Measurements from ENCODE around the gene USP54. TPM values are rescaled to one million over a fixed set of nuclear protein-coding genes. Genes with fewer than 3 reads are reported as not detected.

The USP54 gene
- total and polyA plus RNA-seq, 2 of the 13 experiments (the other 11 are each of a cell fraction or from before 2014, with no cell fraction given) = 18.1 to 25.0 TPM

DNA sequence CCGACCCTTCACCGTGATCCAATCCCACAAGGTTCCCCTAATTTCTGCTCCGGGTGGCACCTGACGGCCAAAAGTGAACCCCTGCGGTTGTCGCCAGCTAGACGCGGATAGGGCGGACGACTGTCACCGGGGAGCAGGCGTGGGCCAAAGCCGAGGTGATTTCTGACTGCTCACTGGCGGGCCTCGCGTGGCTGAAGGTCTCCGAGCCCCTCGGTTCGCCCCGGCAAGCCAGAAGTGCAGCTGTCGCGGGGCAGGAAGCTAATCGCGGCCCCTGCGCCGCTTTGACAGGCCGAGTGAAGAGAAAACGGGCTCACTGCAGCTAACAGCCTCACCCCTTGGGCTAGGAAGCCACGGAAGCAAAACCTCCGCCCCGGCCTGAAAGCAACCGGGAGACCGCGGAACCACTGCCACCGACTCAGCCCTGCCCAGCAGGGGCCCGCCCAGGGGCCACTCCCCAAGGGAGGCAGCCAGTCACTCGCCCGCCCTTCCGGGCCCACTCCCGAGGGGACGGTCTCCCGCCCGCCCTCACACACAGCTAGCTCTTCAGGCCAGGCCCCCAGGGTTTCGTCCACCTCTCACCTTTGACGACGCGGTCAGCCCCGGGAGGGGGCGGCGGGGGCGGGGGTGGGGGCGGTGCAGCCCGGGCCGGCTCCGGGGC is 95.8 kb downstream of the USP54 start (continued):
- TF ChIP-seq MAZ (IDR thresholded peaks at IDR 0.05; ENCODE audit: borderline replicate concordance, low read depth, low read length) (peak; percentile 41; the same call in 1 of the 2 replicates), MAZ (CRISPR knock-in tag; IDR thresholded peaks at IDR 0.05; ENCODE audit: low read depth) (peak; percentile 73; the same call in 1 of the 2 replicates), ZC3H4 (CRISPR knock-in tag; IDR thresholded peaks at IDR 0.05; ENCODE audit: borderline replicate concordance) (0 out of 2 replicates have a peak, but pooled peaks have one; percentile 52), MIER3 (CRISPR knock-in tag; IDR thresholded peaks at IDR 0.05; ENCODE audit: borderline replicate concordance) (0 out of 2 replicates have a peak, but pooled peaks have one; percentile 7), HCFC1 (IDR thresholded peaks at IDR 0.05; ENCODE audit: low read depth, low read length) (no peak), HNF1A (IDR thresholded peaks at IDR 0.05; ENCODE audit: low read depth) (no peak), HNF1A (CRISPR knock-in tag; IDR thresholded peaks at IDR 0.05; ENCODE audit: borderline replicate concordance) (no peak), STAG1 (CRISPR knock-in tag; IDR thresholded peaks at IDR 0.05) (peak; percentile 24; the same call in 1 of the 2 replicates), BRD4 (CRISPR knock-in tag; IDR thresholded peaks at IDR 0.05) (peak; percentile 70), PHF21A (CRISPR knock-in tag; IDR thresholded peaks at IDR 0.05) (peak; percentile 26; the same call in 1 of the 2 replicates), ZFP90 (CRISPR knock-in tag; IDR thresholded peaks at IDR 0.05; ENCODE audit: borderline replicate concordance) (peak; percentile 65; the same call in 1 of the 2 replicates), MYC (CRISPR knock-in tag; IDR thresholded peaks at IDR 0.05; ENCODE audit: borderline replicate concordance) (peak; percentile 53; the same call in 1 of the 2 replicates), ZFY (CRISPR knock-in tag; IDR thresholded peaks at IDR 0.05) (peak; percentile 79), MTF2 (CRISPR knock-in tag; IDR thresholded peaks at IDR 0.05; ENCODE audit: borderline replicate concordance) (no peak), ZNF430 (CRISPR knock-in tag; IDR thresholded peaks at IDR 0.05) (peak; percentile 56; the same call in 1 of the 2 replicates), RBM22 (optimal IDR thresholded peaks at IDR 0.05; ENCODE audit: low read length) (no peak), ZNF34 (CRISPR knock-in tag; IDR thresholded peaks at IDR 0.05; ENCODE audit: borderline replicate concordance) (no peak), PAF1 (CRISPR knock-in tag; IDR thresholded peaks at IDR 0.05) (no peak), KDM1A (CRISPR knock-in tag; IDR thresholded peaks at IDR 0.05) (no peak)
- TF ChIP-seq, protein P1, sequence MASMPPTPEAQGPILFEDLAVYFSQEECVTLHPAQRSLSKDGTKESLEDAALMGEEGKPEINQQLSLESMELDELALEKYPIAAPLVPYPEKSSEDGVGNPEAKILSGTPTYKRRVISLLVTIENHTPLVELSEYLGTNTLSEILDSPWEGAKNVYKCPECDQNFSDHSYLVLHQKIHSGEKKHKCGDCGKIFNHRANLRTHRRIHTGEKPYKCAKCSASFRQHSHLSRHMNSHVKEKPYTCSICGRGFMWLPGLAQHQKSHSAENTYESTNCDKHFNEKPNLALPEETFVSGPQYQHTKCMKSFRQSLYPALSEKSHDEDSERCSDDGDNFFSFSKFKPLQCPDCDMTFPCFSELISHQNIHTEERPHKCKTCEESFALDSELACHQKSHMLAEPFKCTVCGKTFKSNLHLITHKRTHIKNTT (CRISPR knock-in tag; IDR thresholded peaks at IDR 0.05) = no peak
- TF ChIP-seq, protein P2, sequence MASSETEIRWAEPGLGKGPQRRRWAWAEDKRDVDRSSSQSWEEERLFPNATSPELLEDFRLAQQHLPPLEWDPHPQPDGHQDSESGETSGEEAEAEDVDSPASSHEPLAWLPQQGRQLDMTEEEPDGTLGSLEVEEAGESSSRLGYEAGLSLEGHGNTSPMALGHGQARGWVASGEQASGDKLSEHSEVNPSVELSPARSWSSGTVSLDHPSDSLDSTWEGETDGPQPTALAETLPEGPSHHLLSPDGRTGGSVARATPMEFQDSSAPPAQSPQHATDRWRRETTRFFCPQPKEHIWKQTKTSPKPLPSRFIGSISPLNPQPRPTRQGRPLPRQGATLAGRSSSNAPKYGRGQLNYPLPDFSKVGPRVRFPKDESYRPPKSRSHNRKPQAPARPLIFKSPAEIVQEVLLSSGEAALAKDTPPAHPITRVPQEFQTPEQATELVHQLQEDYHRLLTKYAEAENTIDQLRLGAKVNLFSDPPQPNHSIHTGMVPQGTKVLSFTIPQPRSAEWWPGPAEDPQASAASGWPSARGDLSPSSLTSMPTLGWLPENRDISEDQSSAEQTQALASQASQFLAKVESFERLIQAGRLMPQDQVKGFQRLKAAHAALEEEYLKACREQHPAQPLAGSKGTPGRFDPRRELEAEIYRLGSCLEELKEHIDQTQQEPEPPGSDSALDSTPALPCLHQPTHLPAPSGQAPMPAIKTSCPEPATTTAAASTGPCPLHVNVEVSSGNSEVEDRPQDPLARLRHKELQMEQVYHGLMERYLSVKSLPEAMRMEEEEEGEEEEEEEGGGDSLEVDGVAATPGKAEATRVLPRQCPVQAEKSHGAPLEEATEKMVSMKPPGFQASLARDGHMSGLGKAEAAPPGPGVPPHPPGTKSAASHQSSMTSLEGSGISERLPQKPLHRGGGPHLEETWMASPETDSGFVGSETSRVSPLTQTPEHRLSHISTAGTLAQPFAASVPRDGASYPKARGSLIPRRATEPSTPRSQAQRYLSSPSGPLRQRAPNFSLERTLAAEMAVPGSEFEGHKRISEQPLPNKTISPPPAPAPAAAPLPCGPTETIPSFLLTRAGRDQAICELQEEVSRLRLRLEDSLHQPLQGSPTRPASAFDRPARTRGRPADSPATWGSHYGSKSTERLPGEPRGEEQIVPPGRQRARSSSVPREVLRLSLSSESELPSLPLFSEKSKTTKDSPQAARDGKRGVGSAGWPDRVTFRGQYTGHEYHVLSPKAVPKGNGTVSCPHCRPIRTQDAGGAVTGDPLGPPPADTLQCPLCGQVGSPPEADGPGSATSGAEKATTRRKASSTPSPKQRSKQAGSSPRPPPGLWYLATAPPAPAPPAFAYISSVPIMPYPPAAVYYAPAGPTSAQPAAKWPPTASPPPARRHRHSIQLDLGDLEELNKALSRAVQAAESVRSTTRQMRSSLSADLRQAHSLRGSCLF (CRISPR knock-in tag; IDR thresholded peaks at IDR 0.05; ENCODE audit: borderline replicate concordance) = peak; percentile 53; the same call in 1 of the 2 replicates
